Osteoblast (primary cell): ENCODE data around the gene MMP23B. TPM values are rescaled to one million over a fixed set of nuclear protein-coding genes. Genes with fewer than 3 reads are reported as not detected.

Experiments
- DNase-seq: peaks from one replicate; pipeline ENCODE4 v3.0.0; 2011; ENCODE audit warnings: low spot score, mixed read lengths; ENCODE audit not compliant: insufficient read length; ENCODE audit errors: missing footprints
- H2AFZ ChIP-seq: 2 replicates; pipeline ENCODE4 v1.6.0; 2011; ENCODE audit warnings: mild to moderate bottlenecking, low read length
- H3K27ac ChIP-seq: 2 replicates; pipeline ENCODE4 v1.5.1; 2011; ENCODE audit warnings: mild to moderate bottlenecking, low read depth, low read length, moderate library complexity
- H3K27me3 ChIP-seq: 2 replicates; pipeline ENCODE4 v1.6.0; 2012; ENCODE audit warnings: mild to moderate bottlenecking, control low read depth, inconsistent platforms, low read length, moderate library complexity; ENCODE audit not compliant: insufficient read depth
- H3K36me3 ChIP-seq: 2 replicates; pipeline ENCODE4 v1.5.1; 2011; ENCODE audit warnings: mild to moderate bottlenecking, low read length, control low read depth, moderate library complexity; ENCODE audit not compliant: insufficient read depth
- H3K4me1 ChIP-seq: 2 replicates; pipeline ENCODE4 v1.5.1; 2011; ENCODE audit warnings: mild to moderate bottlenecking, low read length, control low read depth, moderate library complexity; ENCODE audit not compliant: insufficient read depth
- H3K4me2 ChIP-seq: 2 replicates; pipeline ENCODE4 v1.6.0; 2011; ENCODE audit warnings: mild to moderate bottlenecking, low read length; ENCODE audit not compliant: insufficient read depth
- H3K4me3 ChIP-seq: fragments of 200-600 bp; sonication (generic); 3 replicates; pipeline ENCODE4 v1.5.1; 2012; ENCODE audit warnings: mild to moderate bottlenecking, low read length, inconsistent platforms; ENCODE audit not compliant: insufficient read depth
- H3K79me2 ChIP-seq: 2 replicates; pipeline ENCODE4 v1.6.0; 2012; ENCODE audit warnings: mild to moderate bottlenecking, low read length, control low read depth, inconsistent platforms; ENCODE audit not compliant: insufficient read depth
- H3K9me3 ChIP-seq: 2 replicates; pipeline ENCODE4 v1.5.1; 2011; ENCODE audit warnings: low read depth, low read length, control low read depth
- H4K20me1 ChIP-seq: 2 replicates; pipeline ENCODE4 v1.6.0; 2012; ENCODE audit warnings: mild to moderate bottlenecking, low read length, control low read depth; ENCODE audit not compliant: insufficient read depth
- total RNA-seq: library from RNA; depleted of rRNA; stranded (reverse); fragments of >200 nt; gene quantifications from 2 replicates; pipeline ENCODE4 v1.2.3, GENCODE V29; 2012
- TF ChIP-seq, protein P1 (sequence below): IDR thresholded peaks from 2 replicates; pipeline ENCODE4 v1.5.1; 2011; ENCODE audit warnings: mild to moderate bottlenecking, low read depth, low read length, moderate library complexity; ENCODE audit errors: extremely low read depth

MMP23B gene
- total RNA-seq, 1 donor = 1.1 TPM

- Histone ChIP-seq H3K4me1 (peaks cover 23% of the 10 kb centered on the region), H4K20me1 (peaks cover 33% of the 10 kb centered on the region), H3K79me2 (peaks cover 37% of the 10 kb centered on the region), H3K4me2 (peak overlapping the region; percentile 91), H3K27me3 (no peaks in the 10 kb centered on the region), H2AFZ (no peak overlapping the region), H3K36me3 (peaks cover 4% of the 10 kb centered on the region), H3K4me3 (peak overlapping the region; percentile 97), H3K27ac (peak overlapping the region; percentile 96), H3K9me3 (no peaks in the 10 kb centered on the region)
- TF ChIP-seq, protein P1, sequence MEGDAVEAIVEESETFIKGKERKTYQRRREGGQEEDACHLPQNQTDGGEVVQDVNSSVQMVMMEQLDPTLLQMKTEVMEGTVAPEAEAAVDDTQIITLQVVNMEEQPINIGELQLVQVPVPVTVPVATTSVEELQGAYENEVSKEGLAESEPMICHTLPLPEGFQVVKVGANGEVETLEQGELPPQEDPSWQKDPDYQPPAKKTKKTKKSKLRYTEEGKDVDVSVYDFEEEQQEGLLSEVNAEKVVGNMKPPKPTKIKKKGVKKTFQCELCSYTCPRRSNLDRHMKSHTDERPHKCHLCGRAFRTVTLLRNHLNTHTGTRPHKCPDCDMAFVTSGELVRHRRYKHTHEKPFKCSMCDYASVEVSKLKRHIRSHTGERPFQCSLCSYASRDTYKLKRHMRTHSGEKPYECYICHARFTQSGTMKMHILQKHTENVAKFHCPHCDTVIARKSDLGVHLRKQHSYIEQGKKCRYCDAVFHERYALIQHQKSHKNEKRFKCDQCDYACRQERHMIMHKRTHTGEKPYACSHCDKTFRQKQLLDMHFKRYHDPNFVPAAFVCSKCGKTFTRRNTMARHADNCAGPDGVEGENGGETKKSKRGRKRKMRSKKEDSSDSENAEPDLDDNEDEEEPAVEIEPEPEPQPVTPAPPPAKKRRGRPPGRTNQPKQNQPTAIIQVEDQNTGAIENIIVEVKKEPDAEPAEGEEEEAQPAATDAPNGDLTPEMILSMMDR = no peak
- no peak for DNase-seq
Measured at GRCh38 chr1:1613509-1614082, 18.4 kb upstream of the MMP23B start.

- Histone ChIP-seq H4K20me1 (peaks cover 33% of the 10 kb centered on the region), H3K4me2 (peak overlapping the region; percentile 91), H3K4me3 (peak overlapping the region; percentile 97), H2AFZ (peak overlapping the region; percentile 81), H3K36me3 (peaks cover 4% of the 10 kb centered on the region), H3K27me3 (no peaks in the 10 kb centered on the region), H3K27ac (peak overlapping the region; percentile 96), H3K4me1 (peaks cover 23% of the 10 kb centered on the region), H3K9me3 (no peaks in the 10 kb centered on the region), H3K79me2 (peaks cover 38% of the 10 kb centered on the region)
- TF ChIP-seq, protein P1 = no peak
- peak; percentile 99 for DNase-seq
Measured at GRCh38 chr1:1614204-1614953, 17.6 kb upstream of the MMP23B start.

DNA sequence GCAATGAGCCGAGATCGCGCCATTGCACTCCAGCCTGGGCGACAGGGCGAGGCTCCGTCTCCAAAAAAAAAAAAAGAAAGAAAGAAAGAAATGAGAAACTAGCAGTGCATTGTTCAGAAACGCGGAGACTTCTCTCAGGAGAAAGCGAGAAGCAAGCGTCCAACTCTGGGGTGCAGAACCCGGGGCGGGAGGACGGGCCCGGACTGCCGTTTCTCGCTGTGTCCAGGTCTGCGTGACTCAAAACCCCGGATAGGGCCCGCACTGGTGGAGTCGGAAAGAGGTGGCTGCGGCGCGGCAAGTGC lies 17.1 kb upstream of the MMP23B start:
- TF ChIP-seq, protein P1 = no peak
- H4K20me1 ChIP-seq = peaks cover 36% of the 10 kb centered on the region
- peak overlapping the region; percentile 81 for H2AFZ ChIP-seq
- no peaks in the 10 kb centered on the region for H3K9me3 ChIP-seq
- peak overlapping the region; percentile 91 for H3K4me2 ChIP-seq
- H3K27me3 ChIP-seq = no peaks in the 10 kb centered on the region
- H3K79me2 ChIP-seq = peaks cover 39% of the 10 kb centered on the region
- H3K27ac ChIP-seq = peak overlapping the region; percentile 96
- DNase-seq = no peak
- peak overlapping the region; percentile 97 for H3K4me3 ChIP-seq
- H3K4me1 ChIP-seq = peaks cover 23% of the 10 kb centered on the region
- peaks cover 4% of the 10 kb centered on the region for H3K36me3 ChIP-seq

DNA sequence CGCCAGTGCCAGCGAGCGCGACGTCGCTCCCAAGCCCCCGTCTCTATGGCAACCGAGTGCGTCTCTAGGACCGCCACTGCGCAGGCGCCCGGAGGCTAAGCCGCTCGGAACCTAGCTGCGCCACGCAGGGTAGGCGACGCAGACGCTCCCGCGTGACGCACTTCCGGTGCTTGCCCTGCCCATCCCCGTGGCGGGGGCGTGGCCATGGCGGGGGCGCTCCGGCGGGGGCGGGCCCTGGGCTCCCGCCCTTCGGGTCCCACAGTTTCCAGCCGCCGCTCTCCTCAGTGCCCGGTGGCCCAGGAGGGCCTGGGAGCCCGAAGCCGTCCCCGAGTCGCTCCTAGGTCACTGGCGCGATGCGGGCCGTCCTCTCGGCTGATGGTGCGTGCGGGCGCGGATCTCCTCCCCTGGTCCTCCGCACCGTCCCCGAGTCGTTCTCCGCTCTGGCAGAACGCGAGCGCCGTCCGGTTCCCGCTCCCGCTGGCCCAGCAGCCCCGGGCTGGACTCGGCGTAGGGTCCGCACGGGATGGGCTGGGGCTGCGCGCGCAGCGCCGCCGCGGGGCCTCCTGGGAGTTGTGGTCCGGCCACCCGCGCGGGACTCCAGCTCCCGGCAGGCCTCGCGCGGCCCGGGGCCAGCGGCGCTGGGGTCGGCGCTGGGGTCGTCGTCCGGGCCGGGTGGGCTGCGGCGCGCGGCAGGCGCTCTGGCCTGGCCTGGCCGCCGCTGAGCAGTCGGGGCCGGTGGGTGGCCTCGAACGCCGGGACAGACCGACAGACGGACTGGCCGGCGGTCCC lies 16.5 kb upstream of the MMP23B start, which contains the start of gene MIB2:
Gene MIB2, plus strand, starts transcription at position 245 of the 789 bp plus-strand sequence. CDS start 7,953 bp downstream, outside the sequence.
- peak; percentile 100 for DNase-seq
- Histone ChIP-seq H3K4me2 (peak within 1 kb of the TSS; percentile 94), H3K27ac (peak within 1 kb of the TSS; percentile 96), H3K4me3 (peak within 1 kb of the TSS; percentile 97), H3K4me1 (peaks cover 23% of the 10 kb centered on the region), H3K27me3 (no peaks in the 10 kb centered on the region), H3K79me2 (peaks cover 41% of the 10 kb centered on the region), H3K36me3 (peaks cover 4% of the 10 kb centered on the region), H2AFZ (peak within 1 kb of the TSS; percentile 81), H4K20me1 (peaks cover 39% of the 10 kb centered on the region), H3K9me3 (no peaks in the 10 kb centered on the region)
- TF ChIP-seq, protein P1 = no peak
